Panc1 (cell line): ENCODE results near the gene DLL1. TPM values are rescaled to one million over a fixed set of nuclear protein-coding genes. Genes with fewer than 3 reads are reported as not detected.

ENCODE experiments used
- ATAC-seq: fragments of 200-7000 bp; cut with Tn5 transposase; 2 replicates; pipeline ENCODE4 v1.9.1; 2020; ENCODE audit warnings: mild to moderate bottlenecking, moderate library complexity
- BruUV-seq: library from RNA; stranded (reverse); fragments of 400-500 nt; replicated peaks from 2 replicates; lab custom pipeline; 2021; lab: Mats Ljungman, UMichigan
- CTCF ChIA-PET: fragments of 300-600 bp; sonication (Branson Sonifier 250); formaldehyde crosslinking; loops from one replicate; lab custom pipeline; 2022; ENCODE audit warnings: antibody characterized with exemption; lab: Charles Lee
- POLR2A ChIA-PET: fragments of 300-600 bp; sonication (Branson Sonifier 250); formaldehyde crosslinking; loops from one replicate; lab custom pipeline; 2022; ENCODE audit warnings: antibody characterized with exemption; lab: Charles Lee
- DNase-seq: peaks from one replicate; pipeline ENCODE4 v3.0.0-alpha.2; 2010; ENCODE audit warnings: low read depth, low spot score
- H3K27ac ChIP-seq: 2 replicates; pipeline ENCODE4 v1.5.1; 2011; ENCODE audit warnings: mild to moderate bottlenecking, low read length, inconsistent platforms
- H3K27me3 ChIP-seq: fragments of 200-500 bp; sonication (Bioruptor generic); 2 replicates; pipeline ENCODE4 v1.6.0; 2014; ENCODE audit warnings: low read length, inconsistent platforms; ENCODE audit not compliant: control insufficient read depth, insufficient read depth
- H3K36me3 ChIP-seq: fragments of 200-500 bp; sonication (Bioruptor generic); 2 replicates; pipeline ENCODE4 v1.5.1; 2014; ENCODE audit warnings: inconsistent platforms, mild to moderate bottlenecking, low read length, moderate library complexity; ENCODE audit not compliant: control insufficient read depth, insufficient read depth
- H3K4me1 ChIP-seq: 2 replicates; pipeline ENCODE4 v1.5.1; 2011; ENCODE audit warnings: inconsistent platforms, mild to moderate bottlenecking, low read length, moderate library complexity; ENCODE audit not compliant: control insufficient read depth, insufficient read depth
- H3K4me3 ChIP-seq, 2 experiments: 2 replicates each; pipeline ENCODE4 v1.5.1; 2011 to 2012; ENCODE audit warnings: low read depth in 2 of 2, low read length in 2 of 2, mild to moderate bottlenecking in 2 of 2, inconsistent platforms in 1 of 2, moderate library complexity in 1 of 2
- H3K9me3 ChIP-seq: fragments of 200-500 bp; sonication (Bioruptor generic); 2 replicates; pipeline ENCODE4 v1.5.1; 2014; ENCODE audit warnings: low read depth, mild to moderate bottlenecking, inconsistent platforms, low read length, moderate library complexity; ENCODE audit not compliant: control insufficient read depth, insufficient read depth
- CTCF ChIP-seq: fragments of 450-650 bp; IDR thresholded peaks from 2 replicates; pipeline ENCODE4 v1.5.1; 2017; ENCODE audit warnings: mild to moderate bottlenecking
- POLR2AphosphoS5 ChIP-seq: IDR thresholded peaks from 2 replicates; pipeline ENCODE4 v1.6.1; 2012; ENCODE audit warnings: mild to moderate bottlenecking, low read depth, low read length, moderate library complexity
- REST ChIP-seq, 2 experiments: IDR thresholded peaks; 2 replicates each; pipeline ENCODE4 v1.6.1; 2011 to 2012; ENCODE audit warnings: low read depth in 2 of 2, control low read depth in 1 of 2, low read length in 1 of 2, mild to moderate bottlenecking in 1 of 2, moderate library complexity in 1 of 2; ENCODE audit not compliant: insufficient read depth in 1 of 2
- SIN3A ChIP-seq: IDR thresholded peaks from 2 replicates; pipeline ENCODE4 v1.6.1; 2012; ENCODE audit warnings: low read depth, mild to moderate bottlenecking, low read length, moderate library complexity, borderline replicate concordance; ENCODE audit not compliant: insufficient read depth
- TCF7L2 ChIP-seq: IDR thresholded peaks from 2 replicates; pipeline ENCODE4 v1.6.1; 2011; ENCODE audit warnings: mild to moderate bottlenecking, low read depth, low read length, inconsistent platforms
- in situ Hi-C: cut with HindIII; loops from 2 replicates; pipeline ENCODE4 v1.10.0; 2016; ENCODE audit warnings: low sequenced_read_pairs, low pct_unique_long_range_greater_than_20kb
- intact Hi-C: fragments of 100-400 bp; cut with micrococcal nuclease; formaldehyde crosslinking; loops from one replicate; pipeline ENCODE4 v1.10.0; 2022; ENCODE audit not compliant: unreplicated experiment
- total RNA-seq: library from RNA; stranded (reverse); gene quantifications from one replicate; pipeline ENCODE4 v1.2.1, GENCODE V29; 2021; ENCODE audit not compliant: unreplicated experiment

DLL1 gene
- total RNA-seq, 1 experiment from 2014 or later = 2.4 TPM

- CTCF ChIA-PET = interaction anchor here (1.0 kb wide), 1 partner anchor 10 kb away, joined by 3 read pairs; no protein-coding TSS in a partner anchor
- H3K9me3 ChIP-seq = no peaks in the 10 kb centered on the region
- H3K36me3 ChIP-seq = no peaks in the 10 kb centered on the region
- no peaks in the 10 kb centered on the region for H3K4me1 ChIP-seq
- POLR2A ChIA-PET = no interaction called here
- in situ Hi-C loops (no loop called here), intact Hi-C loops (no loop called here)
- TF ChIP-seq REST (IDR thresholded peaks at IDR 0.05; ENCODE audit: insufficient read depth in 1 of 2, low read depth in 2 of 2, low read length in 1 of 2) (no peak), CTCF (no peak), SIN3A (no peak), TCF7L2 (no peak)
- H3K4me3 ChIP-seq = no peak overlapping the region
- no peak for DNase-seq
- BruUV-seq = no TSS peak
- H3K27ac ChIP-seq = no peak overlapping the region
- no peak for ATAC-seq
- peaks cover 4% of the 10 kb centered on the region for H3K27me3 ChIP-seq
These were observed 32.5 kb downstream of the DLL1 start for GRCh38 chr6:170258407-170258806.

- CTCF ChIA-PET = interaction anchor here (1.0 kb wide), 1 partner anchor 11 kb away, joined by 3 read pairs; no protein-coding TSS in a partner anchor
These were observed 33.5 kb downstream of the DLL1 start for GRCh38 chr6:170257376-170257775.

More at GRCh38 chr6:170257376-170257775, 33.5 kb downstream of the DLL1 start:
- POLR2A ChIA-PET = no interaction called here
- H3K27me3 ChIP-seq = peaks cover 6% of the 10 kb centered on the region
- in situ Hi-C loops = no loop called here
- ATAC-seq (no peak), DNase-seq (no peak)
- TF ChIP-seq SIN3A (no peak), TCF7L2 (no peak), REST (IDR thresholded peaks at IDR 0.05; ENCODE audit: insufficient read depth in 1 of 2, low read depth in 2 of 2, low read length in 1 of 2) (no peak), CTCF (no peak), POLR2AphosphoS5 (no peak)
- H3K4me3 ChIP-seq = no peak overlapping the region
- no peaks in the 10 kb centered on the region for H3K36me3 ChIP-seq
- H3K9me3 ChIP-seq = no peaks in the 10 kb centered on the region
- intact Hi-C loops = no loop called here
- no peaks in the 10 kb centered on the region for H3K4me1 ChIP-seq
- BruUV-seq = no TSS peak
- H3K27ac ChIP-seq = no peak overlapping the region
